HEK293T (cell line): Measurements from ENCODE around the gene PRSS50.

Experiments
- CTCF ChIA-PET: fragments of 350-600 bp; formaldehyde crosslinking; extraction: SDS; loops from one replicate; lab custom pipeline; 2021; ENCODE audit warnings: antibody characterized with exemption, inconsistent platforms; lab: Yijun Ruan, JAX
- POLR2A ChIA-PET: fragments of 350-600 bp; formaldehyde crosslinking; extraction: SDS; loops from one replicate; lab custom pipeline; 2020; ENCODE audit warnings: antibody characterized with exemption, inconsistent platforms; lab: Yijun Ruan, JAX
- DNase-seq: peaks from one replicate; pipeline ENCODE4 v3.0.0; 2012; ENCODE audit warnings: mixed read lengths; ENCODE audit errors: extremely low spot score
- ARNT ChIP-seq: fragments of 450-650 bp; IDR thresholded peaks from 2 replicates; pipeline ENCODE4 v1.6.1; 2017; ENCODE audit warnings: mild to moderate bottlenecking
- BHLHE40 ChIP-seq: fragments of 450-650 bp; IDR thresholded peaks from 2 replicates; pipeline ENCODE4 v1.6.1; 2016; ENCODE audit warnings: mild to moderate bottlenecking, moderate library complexity, borderline replicate concordance
- CTBP1 ChIP-seq: fragments of 450-650 bp; IDR thresholded peaks from 2 replicates; pipeline ENCODE4 v1.6.1; 2016; ENCODE audit warnings: borderline replicate concordance
- ELF4 ChIP-seq: fragments of 450-650 bp; IDR thresholded peaks from 2 replicates; pipeline ENCODE4 v1.6.1; 2017; ENCODE audit warnings: antibody characterized with exemption
- FOXA1 ChIP-seq: fragments of 450-650 bp; IDR thresholded peaks from 2 replicates; pipeline ENCODE4 v1.6.1; 2016; ENCODE audit warnings: mild to moderate bottlenecking
- FOXK2 ChIP-seq: fragments of 450-650 bp; IDR thresholded peaks from 2 replicates; pipeline ENCODE4 v1.6.1; 2016; ENCODE audit warnings: mild to moderate bottlenecking
- FOXM1 ChIP-seq: fragments of 450-650 bp; IDR thresholded peaks from 2 replicates; pipeline ENCODE4 v1.6.1; 2017; ENCODE audit warnings: mild to moderate bottlenecking, borderline replicate concordance
- HDGF ChIP-seq: fragments of 450-650 bp; IDR thresholded peaks from 2 replicates; pipeline ENCODE4 v1.6.1; 2017; ENCODE audit warnings: antibody characterized with exemption, borderline replicate concordance
- L3MBTL2 ChIP-seq: fragments of 450-650 bp; conservative IDR thresholded peaks from 2 replicates; pipeline ENCODE4 v1.6.1; 2016; ENCODE audit warnings: mild to moderate bottlenecking
- LEF1 ChIP-seq: fragments of 450-650 bp; IDR thresholded peaks from 2 replicates; pipeline ENCODE4 v1.6.1; 2017; ENCODE audit warnings: mild to moderate bottlenecking, borderline replicate concordance
- NFRKB ChIP-seq: fragments of 450-650 bp; IDR thresholded peaks from 2 replicates; pipeline ENCODE4 v1.6.1; 2016; ENCODE audit warnings: mild to moderate bottlenecking, moderate library complexity
- PKNOX1 ChIP-seq: fragments of 450-650 bp; IDR thresholded peaks from 2 replicates; pipeline ENCODE4 v1.6.1; 2016
- SP1 ChIP-seq: fragments of 450-650 bp; IDR thresholded peaks from 2 replicates; pipeline ENCODE4 v1.6.1; 2017
- SUZ12 ChIP-seq: fragments of 450-650 bp; IDR thresholded peaks from 2 replicates; pipeline ENCODE4 v1.6.1; 2016; ENCODE audit warnings: mild to moderate bottlenecking
- TARDBP ChIP-seq: fragments of 450-650 bp; IDR thresholded peaks from 2 replicates; pipeline ENCODE4 v1.6.1; 2016
- ZNF384 ChIP-seq: fragments of 450-650 bp; IDR thresholded peaks from 2 replicates; pipeline ENCODE4 v1.6.1; 2016

The PRSS50 gene

GRCh38 chr3:46675843-46676567, 41.7 kb downstream of the PRSS50 start:
- CTCF ChIA-PET, result no interaction called here
- DNase-seq, result no peak
- no peak for TF ChIP-seq CTBP1
- POLR2A ChIA-PET, result no interaction called here

GRCh38 chr3:46675426-46675825, 42.2 kb downstream of the PRSS50 start:
- no peak for TF ChIP-seq LEF1
- no peak for TF ChIP-seq CTBP1
- no peak for TF ChIP-seq TARDBP
- TF ChIP-seq SUZ12, result no peak
- no peak for TF ChIP-seq HDGF
- TF ChIP-seq FOXK2, result no peak
- ChIA-PET POLR2A (no interaction called here), CTCF (no interaction called here)
- DNase-seq, result no peak

- ChIA-PET CTCF (interaction anchor here (0.6 to 1.5 kb wide), 2 partner anchors 10 to 161 kb away, joined by 3 to 7 read pairs; no protein-coding TSS in a partner anchor), POLR2A (no interaction called here)
- peak; percentile 40 for DNase-seq
These were observed 43.4 kb downstream of the PRSS50 start for GRCh38 chr3:46674031-46674845.

GRCh38 chr3:46673151-46674030, 44.3 kb downstream of the PRSS50 start:
- ChIA-PET CTCF (interaction anchor here (0.6 to 1.5 kb wide), 2 partner anchors 9 to 162 kb away, joined by 3 to 7 read pairs; no protein-coding TSS in a partner anchor), POLR2A (no interaction called here)
- no peak for TF ChIP-seq LEF1
- DNase-seq, result no peak

More at GRCh38 chr3:46674031-46674845, 43.4 kb downstream of the PRSS50 start:
- TF ChIP-seq TARDBP, result no peak
- no peak for TF ChIP-seq LEF1
- TF ChIP-seq CTBP1, result no peak
- TF ChIP-seq FOXA1, result no peak
- TF ChIP-seq HDGF, result no peak
- no peak for TF ChIP-seq SUZ12
- no peak for TF ChIP-seq FOXK2
- TF ChIP-seq BHLHE40, result no peak
- TF ChIP-seq FOXM1, result no peak
- TF ChIP-seq ZNF384, result no peak
- no peak for TF ChIP-seq PKNOX1

DNA sequence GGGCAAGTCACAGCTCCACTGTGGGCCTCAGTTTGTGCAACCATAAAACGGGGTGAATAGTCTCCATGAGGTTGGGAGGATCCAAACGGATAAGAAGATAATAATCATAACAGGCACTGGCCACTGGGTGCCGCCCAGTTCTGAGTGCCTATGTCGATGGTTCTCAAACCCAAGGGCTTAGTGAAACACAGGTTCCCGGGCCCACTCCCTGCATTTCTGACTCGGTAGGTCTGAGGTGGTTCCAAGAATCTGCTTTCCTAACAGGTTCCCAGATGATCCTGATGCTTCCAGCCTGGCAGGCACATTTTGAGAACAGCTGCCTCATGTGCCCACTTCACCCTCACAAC, 45.3 kb downstream of the PRSS50 start:
- POLR2A ChIA-PET, result no interaction called here
- TF ChIP-seq TARDBP, result no peak
- TF ChIP-seq ARNT, result no peak
- TF ChIP-seq SUZ12, result no peak
- TF ChIP-seq ELF4, result no peak
- TF ChIP-seq FOXK2, result no peak
- no peak for TF ChIP-seq FOXM1
- no peak for TF ChIP-seq SP1
- TF ChIP-seq BHLHE40, result no peak
- TF ChIP-seq LEF1, result no peak
- no peak for TF ChIP-seq FOXA1
- no peak for TF ChIP-seq HDGF
- no peak for TF ChIP-seq CTBP1
- no peak for TF ChIP-seq ZNF384
- no peak for TF ChIP-seq L3MBTL2
- no peak for TF ChIP-seq PKNOX1
- TF ChIP-seq NFRKB, result no peak
- DNase-seq, result no peak
- CTCF ChIA-PET, result no interaction called here

DNA sequence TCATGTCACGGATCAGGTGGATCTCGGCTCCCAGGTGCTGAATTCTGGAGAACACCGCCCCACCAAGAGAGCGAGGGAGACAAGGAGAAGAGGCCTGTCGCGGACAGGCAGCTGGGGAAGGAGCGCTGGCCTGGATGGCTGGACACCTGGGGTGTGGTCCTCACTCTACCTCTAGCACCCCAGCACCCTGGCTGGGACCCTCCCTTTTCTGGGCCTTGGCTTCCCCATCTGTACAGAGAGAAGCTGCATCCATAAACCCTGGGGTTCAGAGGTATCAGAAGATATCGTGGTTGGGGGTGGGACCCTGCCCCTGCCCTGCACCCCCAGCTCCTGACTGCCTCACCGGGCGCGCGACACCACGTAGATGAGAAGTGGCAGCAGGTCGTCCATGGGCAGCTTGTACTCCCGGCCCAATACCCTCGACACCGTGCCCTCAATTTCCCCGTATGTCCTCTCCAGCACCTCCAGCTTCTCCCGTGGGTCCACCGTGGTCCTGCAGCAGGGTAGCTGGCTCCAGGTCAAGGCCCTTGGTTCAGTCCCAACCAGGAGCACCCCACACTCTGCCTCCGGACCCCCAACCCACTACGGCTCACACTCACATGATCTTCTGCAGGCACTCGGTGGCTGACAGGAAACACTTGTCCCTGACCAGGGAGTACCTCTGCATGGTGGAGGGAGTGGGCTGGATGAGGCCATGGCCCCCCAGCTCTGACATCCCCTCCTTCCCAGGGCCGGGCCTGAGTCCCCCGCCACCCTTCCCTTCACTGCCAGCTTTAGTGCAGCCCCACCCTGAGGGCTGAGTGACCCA, 45.9 kb downstream of the PRSS50 start:
- CTCF ChIA-PET, result no interaction called here
- POLR2A ChIA-PET, result no interaction called here
- no peak for DNase-seq
- TF ChIP-seq SUZ12 (no peak), ELF4 (no peak), BHLHE40 (no peak), PKNOX1 (no peak), FOXA1 (no peak), NFRKB (no peak), FOXK2 (no peak)
